ENCODE measurements around the gene RAD51B.
"Not testable (repeated sequence)": the region's sequence is repeated elsewhere in the genome, so short reads cannot be mapped to it uniquely, and the experiment has no call there.

The RAD51B gene

DNA sequence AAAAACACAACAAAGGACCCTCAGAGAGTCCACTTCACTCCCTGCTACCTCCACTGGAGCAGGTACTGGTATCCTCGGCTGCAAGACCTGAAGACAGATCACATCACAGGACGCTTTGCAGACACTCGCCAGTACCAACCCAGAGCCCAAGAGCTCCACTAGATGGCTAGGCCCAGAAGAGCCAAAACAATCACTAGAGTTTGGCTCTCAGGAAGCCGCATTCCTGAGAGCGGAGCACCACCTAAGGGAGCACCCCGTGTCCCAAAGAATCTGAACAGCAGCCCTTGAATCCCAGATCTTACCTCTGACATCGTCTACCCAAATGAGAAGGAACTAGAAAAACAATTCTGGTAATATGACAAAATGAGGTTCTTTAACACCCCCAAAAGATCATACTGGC is 399.8 kb downstream of the RAD51B start:
- no peak for DNase-seq

GRCh38 chr14:68221046-68221445 is 401.5 kb downstream of the RAD51B start:
- not testable (repeated sequence) for DNase-seq

DNA sequence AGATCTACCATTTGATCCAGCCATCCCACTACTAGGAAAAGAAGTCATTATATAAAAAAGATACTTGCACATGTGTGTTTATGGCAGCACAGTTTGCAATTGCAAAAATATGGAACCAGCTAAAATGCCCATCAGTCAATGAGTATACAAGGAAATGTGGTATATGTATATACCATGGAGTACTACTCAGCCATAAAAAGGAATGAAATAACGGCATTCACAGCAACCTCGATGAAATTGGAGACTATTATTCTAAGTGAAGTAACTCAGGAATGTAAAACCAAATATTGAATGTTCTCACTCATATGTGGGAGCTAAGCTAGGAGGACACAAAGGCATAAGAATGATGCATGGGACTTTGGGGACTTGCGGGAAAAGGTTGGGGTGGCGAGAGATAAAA is 402.6 kb downstream of the RAD51B start:
- DNase-seq, result no peak

GRCh38 chr14:68222726-68223125 is 403.1 kb downstream of the RAD51B start:
- DNase-seq, result no peak

DNA sequence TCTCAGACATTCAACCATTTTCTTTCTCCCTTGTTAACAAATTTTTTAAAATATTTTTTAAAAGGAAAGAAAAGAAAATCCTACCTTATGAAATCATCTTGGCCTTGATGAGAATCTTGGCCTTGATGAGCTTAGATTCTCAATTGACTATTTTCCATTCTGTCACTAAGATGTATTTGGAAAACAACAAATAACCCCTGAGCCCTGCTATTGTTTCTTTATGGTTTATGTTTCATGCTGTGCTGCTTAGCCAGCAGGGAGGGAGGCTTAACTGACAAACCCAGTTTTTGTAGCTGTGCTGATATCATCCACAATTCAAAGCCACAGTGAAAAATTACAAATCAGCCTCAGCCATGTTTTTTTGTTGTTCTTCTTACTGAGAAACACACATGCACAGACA is 404.1 kb downstream of the RAD51B start:
- no peak for DNase-seq

- no peak for DNase-seq
Measured at GRCh38 chr14:68225321-68225720, 405.7 kb downstream of the RAD51B start.

DNA sequence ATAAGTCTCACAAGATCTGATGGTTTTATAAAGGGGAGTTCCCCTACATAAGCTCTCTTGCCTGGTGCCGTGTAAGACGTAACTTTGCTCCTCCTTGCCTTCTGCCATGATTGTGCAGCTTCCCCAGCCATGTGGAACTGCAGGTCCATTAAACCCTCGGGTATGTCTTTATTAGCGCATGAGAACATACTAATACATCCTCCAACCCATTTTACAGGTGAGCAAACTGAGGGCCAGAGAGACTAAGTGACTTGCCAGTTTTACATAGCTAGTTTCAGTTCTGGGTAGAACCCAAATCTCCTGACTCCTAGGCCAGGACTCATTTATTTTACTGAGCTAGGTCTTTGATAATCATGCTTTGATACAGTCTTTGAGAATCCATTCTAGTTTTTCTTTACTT is 406.9 kb downstream of the RAD51B start:
- no peak for DNase-seq

- no peak for DNase-seq
Measured at GRCh38 chr14:68228656-68229055, 409.1 kb downstream of the RAD51B start.

GRCh38 chr14:68229423-68230100 is 410.0 kb downstream of the RAD51B start:
- DNase-seq, result no peak

DNA sequence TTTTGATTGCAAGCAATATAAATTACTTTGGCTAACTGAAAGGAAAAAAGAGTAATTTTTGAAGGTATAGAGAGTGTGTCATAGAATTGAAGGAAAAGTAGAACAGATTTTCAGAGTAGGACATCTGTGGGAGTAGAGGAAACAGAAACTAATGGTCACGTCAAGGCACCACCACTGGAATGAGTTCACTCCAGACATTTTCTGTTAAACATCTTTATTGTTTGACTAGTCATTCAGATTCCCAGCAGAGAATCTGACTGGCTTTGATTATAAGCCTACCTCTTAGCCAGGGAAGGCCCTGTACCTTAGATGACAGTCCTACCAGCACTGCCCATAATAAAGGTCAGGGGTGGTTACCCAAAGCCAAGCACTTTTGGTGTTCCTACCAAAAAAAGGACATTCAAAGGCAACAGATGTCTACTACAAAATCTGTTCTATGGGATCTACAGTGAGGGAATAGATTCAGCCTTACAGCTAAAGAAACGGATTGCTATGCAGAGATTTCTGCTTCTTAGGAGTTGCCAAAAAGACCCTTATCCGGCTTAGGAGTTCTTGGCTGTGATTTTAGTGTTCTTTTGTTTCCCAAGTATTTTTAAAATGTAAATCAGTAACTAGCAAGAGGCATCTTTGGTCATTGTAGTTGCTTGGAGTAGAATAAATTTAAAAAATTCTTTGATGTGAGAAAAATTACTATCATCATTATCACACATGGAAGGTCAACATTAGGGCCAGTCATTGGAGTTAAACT is 410.8 kb downstream of the RAD51B start:
- no peak for DNase-seq

DNA sequence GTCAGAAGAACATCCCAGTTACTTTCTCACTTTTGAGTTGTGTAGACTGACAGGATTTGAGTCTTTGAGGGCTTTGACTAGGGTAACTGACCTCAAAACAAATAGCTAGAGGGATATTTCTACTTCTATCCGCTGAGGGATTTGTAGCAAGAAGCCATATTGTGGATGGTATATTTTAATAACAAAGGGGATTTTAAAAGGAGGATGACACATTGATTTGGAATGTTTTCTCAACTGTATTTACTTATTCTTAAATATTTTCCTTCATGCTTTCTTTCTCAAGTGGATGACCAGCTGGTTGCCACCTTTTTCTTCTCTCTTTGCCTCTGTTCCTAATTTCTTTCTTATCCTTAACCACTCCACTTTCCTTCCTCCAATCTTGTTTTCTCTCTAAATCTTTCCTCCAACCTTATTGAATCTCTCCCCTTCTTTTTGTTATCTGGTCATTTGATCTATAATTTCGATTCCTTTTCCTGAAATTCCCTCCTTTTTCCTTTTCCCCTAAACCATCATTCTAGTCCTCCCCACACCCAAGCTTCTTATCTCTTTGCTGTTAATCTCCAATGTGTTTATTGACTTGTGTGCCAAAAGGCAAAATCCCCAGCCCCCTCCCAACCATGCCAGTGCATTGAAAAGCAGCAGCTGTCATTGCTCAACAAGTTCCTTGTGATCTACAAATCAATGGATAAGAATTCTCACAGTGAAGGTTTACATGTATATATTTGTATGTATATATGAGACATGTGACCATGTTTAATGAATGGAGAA is 411.6 kb downstream of the RAD51B start:
- no peak for DNase-seq

- DNase-seq, result no peak
Measured at GRCh38 chr14:68231898-68232297, 412.3 kb downstream of the RAD51B start.

GRCh38 chr14:68232300-68233055 is 412.9 kb downstream of the RAD51B start:
- DNase-seq, result no peak

GRCh38 chr14:68233101-68233784 is 413.7 kb downstream of the RAD51B start:
- DNase-seq, result no peak

DNA sequence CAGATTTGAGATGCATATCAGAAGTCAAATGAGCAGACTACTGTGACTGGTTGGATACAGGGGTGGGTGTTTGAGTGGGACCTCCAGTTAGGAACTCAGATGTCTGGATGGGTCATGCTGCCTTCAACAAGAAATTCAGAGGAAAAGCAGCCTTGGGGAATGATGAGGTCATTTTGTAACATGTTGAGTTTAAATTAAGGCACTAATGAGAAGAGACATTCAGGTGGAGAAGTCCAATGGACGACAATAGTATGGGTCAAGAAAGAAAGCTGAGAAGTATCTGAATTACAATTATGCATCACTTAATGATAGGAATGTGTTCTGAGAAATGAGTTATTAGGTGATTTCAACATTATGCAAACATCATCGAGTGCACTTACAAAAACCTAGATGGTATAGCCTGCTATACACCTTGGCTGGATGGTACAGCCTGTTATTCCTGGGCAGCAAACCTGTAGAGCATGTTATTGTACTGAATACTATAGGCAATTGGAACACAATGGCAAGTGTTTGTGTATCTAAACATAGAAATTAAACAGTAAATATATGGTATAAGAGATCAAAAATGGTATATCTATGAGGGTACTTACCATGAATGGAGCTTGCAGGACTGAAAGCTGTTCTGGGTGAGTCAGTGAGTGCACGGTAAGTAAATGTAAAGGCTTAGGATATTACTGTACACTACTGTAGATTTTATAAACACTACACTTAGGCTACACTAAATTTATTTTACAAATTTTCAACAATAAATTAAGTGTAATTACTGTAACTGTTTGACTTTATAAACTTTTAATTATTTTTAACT is 414.7 kb downstream of the RAD51B start:
- DNase-seq, result no peak

DNA sequence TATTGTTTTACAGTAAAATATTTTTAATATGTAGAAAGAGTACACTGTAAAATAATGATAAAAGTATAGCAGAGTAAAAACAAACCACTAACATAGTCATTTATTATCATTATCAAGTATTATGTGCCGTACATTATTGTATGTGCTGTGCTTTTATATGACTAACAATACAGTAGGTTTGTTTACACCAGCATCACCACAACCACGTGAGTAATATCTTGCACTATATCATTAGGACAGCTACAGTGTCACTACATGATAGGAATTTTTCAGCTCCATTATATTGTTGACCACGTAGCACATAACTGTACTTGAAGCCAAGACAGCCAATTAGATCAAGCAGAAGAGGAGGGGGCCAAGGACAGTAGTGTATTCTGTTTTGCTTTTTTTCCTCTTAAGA is 415.4 kb downstream of the RAD51B start:
- DNase-seq, result no peak

- DNase-seq, result no peak
Measured at GRCh38 chr14:68236582-68237458, 417.2 kb downstream of the RAD51B start.

DNA sequence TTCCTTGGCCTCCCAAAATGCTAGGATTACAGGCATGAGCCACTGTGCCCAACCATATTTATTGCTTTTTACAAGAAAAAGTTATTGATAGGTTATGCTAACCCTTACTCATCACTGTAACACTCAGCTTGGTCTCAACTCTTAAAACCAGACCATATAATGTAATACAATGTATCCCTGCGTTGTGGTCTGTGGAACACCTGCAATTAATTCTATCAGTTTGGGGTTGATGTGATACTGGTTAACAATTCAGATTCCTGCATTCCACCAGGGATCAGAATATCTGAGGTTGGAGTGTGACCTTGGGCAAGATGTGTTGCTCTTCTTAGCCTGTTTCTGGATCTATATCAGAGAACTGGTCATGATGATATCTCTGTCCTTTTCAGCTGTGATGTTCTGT is 419.0 kb downstream of the RAD51B start:
- no peak for DNase-seq

GRCh38 chr14:68238976-68239375 is 419.4 kb downstream of the RAD51B start:
- no peak for DNase-seq

DNA sequence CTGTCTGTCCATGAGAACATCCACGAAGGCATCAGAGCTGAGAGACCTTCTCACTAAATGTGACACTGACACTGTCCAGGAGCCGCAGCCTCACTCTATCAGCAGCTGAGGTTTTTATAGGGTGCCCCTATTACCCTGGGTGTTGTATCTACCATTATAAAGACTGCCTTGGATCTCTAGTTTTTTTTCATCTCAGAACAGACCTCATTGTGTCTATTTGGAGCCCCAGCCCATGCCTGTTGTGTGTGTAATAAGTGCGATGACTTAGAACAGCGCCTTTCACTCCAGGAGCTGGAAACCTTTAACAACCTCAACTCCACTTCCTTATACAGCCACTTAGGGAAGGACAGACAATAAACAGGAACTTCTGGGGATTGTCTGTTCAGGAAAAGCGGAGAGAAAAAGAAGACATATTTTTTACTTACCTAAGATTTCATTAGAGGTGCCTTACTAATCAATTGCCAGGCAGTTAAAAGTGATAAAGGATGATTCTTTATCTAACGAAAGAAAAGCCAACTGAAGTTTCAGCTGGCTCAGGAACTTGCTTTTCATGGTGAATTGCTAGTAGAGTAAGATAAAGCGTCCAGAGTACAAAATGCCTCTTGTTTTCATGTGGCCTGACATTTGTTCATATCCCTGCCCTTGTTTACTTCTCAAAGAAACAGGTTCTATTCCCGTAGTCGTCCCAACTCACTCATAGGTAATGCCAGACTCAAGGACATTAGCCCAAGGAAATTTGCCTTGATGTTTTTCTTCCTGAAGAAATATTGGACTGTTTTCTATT is 420.6 kb downstream of the RAD51B start:
- DNase-seq, result no peak

All from CD4-positive, alpha-beta T cell treated with Interleukin-6 for 4 hours (primary cell).